22Rv1 (cell line): ENCODE measurements around the gene EPC1.
"Not testable (repeated sequence)": the region's sequence is repeated elsewhere in the genome, so short reads cannot be mapped to it uniquely, and the experiment has no call there.

Source experiments
- CTCF ChIP-seq: fragments of 450-650 bp; IDR thresholded peaks from 2 replicates; pipeline ENCODE4 v1.5.1; 2017; ENCODE audit warnings: mild to moderate bottlenecking
- ZFX ChIP-seq: fragments of 450-650 bp; IDR thresholded peaks from 2 replicates; pipeline ENCODE4 v1.6.1; 2017; ENCODE audit warnings: antibody characterized with exemption, borderline replicate concordance

DNA sequence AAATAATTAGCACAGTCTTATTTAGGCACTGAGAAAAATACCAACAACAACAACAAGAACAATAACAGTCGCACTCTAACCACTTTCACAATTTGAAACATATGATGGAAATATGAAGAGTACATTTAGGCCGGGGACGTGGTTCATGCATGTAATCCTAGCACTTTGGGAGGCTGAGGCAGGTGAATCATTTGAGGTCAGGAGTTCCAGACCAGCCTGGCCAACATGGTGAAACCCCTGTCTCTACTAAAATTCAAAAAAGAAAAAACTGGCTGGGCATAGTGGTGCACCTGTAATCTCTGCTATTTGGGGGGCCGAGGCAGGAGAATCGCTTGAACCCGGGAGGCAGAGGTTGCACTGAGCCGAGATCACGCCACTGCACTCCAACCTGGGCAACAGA, 18.4 kb upstream of the EPC1 start:
- TF ChIP-seq CTCF, ZFX: not testable (repeated sequence)
